KOPT-K1 (cell line): ENCODE results near the gene MYH6.

ENCODE experiments used
- H3K27ac ChIP-seq: fragments of 200-600 bp; sonication (generic); 2 replicates; pipeline ENCODE4 v1.5.1; 2016; ENCODE audit warnings: antibody characterized with exemption, mild to moderate bottlenecking, low read depth, low read length; ENCODE audit not compliant: poor library complexity, severe bottlenecking
- H3K36me3 ChIP-seq: fragments of 200-600 bp; sonication (generic); 2 replicates; pipeline ENCODE4 v1.5.1; 2017; ENCODE audit warnings: antibody characterized with exemption, mild to moderate bottlenecking, low read length, moderate library complexity; ENCODE audit not compliant: insufficient read depth
- H3K9me3 ChIP-seq: fragments of 200-600 bp; sonication (generic); 2 replicates; pipeline ENCODE4 v1.5.1; 2017; ENCODE audit warnings: antibody characterized with exemption, low read length, mild to moderate bottlenecking; ENCODE audit not compliant: insufficient read depth, poor library complexity, severe bottlenecking

The MYH6 gene

DNA sequence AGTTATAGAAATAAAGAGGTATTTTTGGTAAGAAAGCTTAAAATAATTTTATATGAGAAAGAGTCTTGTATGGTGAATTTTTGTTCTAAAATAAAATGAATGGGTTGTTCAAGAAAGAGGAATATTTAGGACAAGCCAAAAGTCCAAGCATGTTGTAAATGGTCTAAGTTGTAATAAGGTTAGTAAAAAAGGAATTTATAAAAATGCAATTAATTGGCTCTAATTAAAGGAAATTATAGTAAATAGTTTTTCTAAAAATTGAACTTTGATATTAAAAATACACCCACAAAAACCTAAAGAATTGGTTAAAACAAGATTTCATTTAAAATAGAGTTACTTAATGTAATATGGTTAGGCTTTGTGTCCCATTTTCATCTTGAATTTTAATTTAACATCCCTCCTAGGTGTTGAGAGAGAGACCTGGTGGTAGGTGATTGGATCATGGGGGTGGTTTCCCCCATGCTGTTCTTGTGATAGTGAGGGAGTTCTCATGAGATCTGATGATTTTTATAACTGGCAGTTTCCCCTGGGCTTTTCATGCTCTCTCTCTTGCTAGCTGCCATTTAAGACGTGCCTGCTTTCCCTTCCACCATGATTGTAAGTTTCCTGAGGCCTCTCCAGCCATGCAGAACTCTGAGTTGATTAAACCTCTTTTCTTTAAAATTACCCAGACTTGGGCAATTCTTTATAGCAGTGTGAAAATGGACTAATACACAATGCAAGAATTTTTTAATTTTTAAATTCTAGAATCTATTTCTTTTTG is 68.4 kb downstream of the MYH6 start:
- Histone ChIP-seq H3K9me3 (peaks cover 38% of the 10 kb centered on the region), H3K27ac (no peak overlapping the region), H3K36me3 (no peaks in the 10 kb centered on the region)

DNA sequence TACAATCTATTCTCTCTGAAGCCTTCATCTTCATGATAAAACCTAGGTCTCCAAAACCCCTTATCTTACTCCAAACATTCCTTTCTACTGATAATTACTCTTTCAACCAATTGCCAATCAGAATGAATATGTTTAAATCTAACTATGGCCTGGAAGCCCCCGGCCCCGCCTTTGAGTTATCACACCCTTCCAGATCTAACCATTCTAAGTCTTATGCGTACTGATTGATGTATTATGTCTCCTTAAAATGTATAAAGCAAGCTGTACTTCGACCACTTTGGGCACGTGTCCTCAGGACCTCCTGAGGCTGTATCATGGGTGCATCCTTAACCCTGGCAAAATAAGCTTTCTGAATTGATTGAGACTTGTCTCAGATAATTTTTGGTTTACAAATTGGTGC is 72.5 kb downstream of the MYH6 start:
- H3K36me3 ChIP-seq, result no peaks in the 10 kb centered on the region
- peaks cover 26% of the 10 kb centered on the region for H3K9me3 ChIP-seq
- no peak overlapping the region for H3K27ac ChIP-seq
